ENCODE results near the gene TOP3A. TPM values are rescaled to one million over a fixed set of nuclear protein-coding genes. Genes with fewer than 3 reads are reported as not detected.

Gene TOP3A
- total RNA-seq, 1 experiment from 2014 or later = 68.7 TPM

DNA sequence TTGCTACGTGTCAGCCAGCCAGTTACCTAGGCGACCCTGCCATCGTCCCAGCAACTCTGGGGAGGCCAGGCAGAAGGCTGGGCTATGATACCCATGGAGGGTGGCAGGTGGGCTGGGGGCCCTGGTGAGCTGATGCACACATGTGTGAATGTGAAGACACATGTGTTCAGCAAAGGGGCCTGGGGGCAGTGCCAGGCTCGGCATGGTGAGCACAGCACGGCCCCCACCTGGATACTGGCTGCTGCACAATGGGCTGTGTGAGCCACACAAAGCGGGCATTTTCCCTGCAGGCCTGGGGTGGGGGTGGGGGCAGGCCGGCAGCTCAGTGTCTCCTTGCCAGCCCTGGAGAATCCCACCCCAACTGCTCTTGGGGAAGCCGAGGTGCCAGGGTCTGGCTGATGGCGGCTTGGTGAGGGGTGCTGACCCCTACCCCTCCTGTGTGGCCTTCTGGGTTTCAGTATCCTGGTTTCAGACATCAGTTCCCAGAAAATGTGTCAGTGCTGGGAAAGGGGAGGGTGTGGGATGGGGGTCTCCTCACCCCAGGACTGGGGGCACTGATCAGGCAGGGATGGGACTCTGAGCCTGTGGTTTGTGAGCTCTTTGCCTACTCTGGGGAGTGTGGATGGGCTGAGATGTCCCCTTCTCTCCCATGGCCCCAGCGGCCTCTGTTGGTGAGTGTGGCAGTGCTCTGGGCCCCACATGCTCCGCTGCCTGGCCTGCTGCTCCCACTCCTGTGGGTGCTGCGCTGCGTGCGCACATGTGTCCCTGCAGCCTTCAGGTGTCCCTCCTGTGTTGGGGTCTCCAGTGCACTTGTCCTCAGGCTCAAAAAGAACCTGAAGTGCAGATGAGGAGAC is 84.3 kb downstream of the TOP3A start:
- Histone ChIP-seq H3K4ac (ENCODE audit: low read depth, low read length) (no peak overlapping the region), H3K18ac (ENCODE audit: insufficient read length, low read depth, low read length) (no peak overlapping the region), H2AFZ (ENCODE audit: low read length) (no peak overlapping the region), H4K20me1 (ENCODE audit: control insufficient read depth, insufficient read depth, insufficient read length) (no peaks in the 10 kb centered on the region), H3K56ac (ENCODE audit: insufficient read length, low read depth, low read length) (no peak overlapping the region), H2BK12ac (ENCODE audit: insufficient read length, low read depth, low read length) (no peak overlapping the region), H4K8ac (replicated peaks; ENCODE audit: insufficient read length, low read depth, low read length) (no peak overlapping the region), H3K23me2 (ENCODE audit: insufficient read length, low read depth, low read length, poor library complexity, severe bottlenecking) (peaks cover 6% of the 10 kb centered on the region), H4K5ac (ENCODE audit: insufficient read length, low read depth, low read length) (no peak overlapping the region), H2BK20ac (ENCODE audit: low read depth, low read length, poor library complexity, severe bottlenecking) (no peak overlapping the region), H3K27me3 (ENCODE audit: insufficient read depth, low read length) (no peaks in the 10 kb centered on the region), H3K27ac (ENCODE audit: insufficient read length, low read depth, low read length) (no peak overlapping the region), H2BK15ac (ENCODE audit: low read depth, low read length) (no peak overlapping the region), H2BK120ac (ENCODE audit: low read depth, low read length, poor library complexity, severe bottlenecking) (no peak overlapping the region), H3K79me1 (ENCODE audit: insufficient read depth, low read depth, low read length, poor library complexity, severe bottlenecking) (peaks cover 9% of the 10 kb centered on the region), H3K79me2 (ENCODE audit: insufficient read depth, low read length) (peaks cover 25% of the 10 kb centered on the region; the same call in 1 of the 2 replicates), H3K4me1 (ENCODE audit: insufficient read depth, low read length) (no peaks in the 10 kb centered on the region), H3K14ac (ENCODE audit: insufficient read depth, low read length) (no peak overlapping the region), H2AK5ac (ENCODE audit: insufficient read length, low read length) (no peak overlapping the region), H3K9ac (ENCODE audit: extremely low read depth, insufficient read length, low read length) (no peak overlapping the region), H4K91ac (ENCODE audit: insufficient read length, low read depth, low read length) (no peak overlapping the region), H3T11ph (ENCODE audit: low read length) (no peak overlapping the region), H3K4me2 (ENCODE audit: insufficient read depth, insufficient read length, low read length) (no peak overlapping the region), H3K9me3 (ENCODE audit: control insufficient read depth, low read depth, low read length) (no peaks in the 10 kb centered on the region), H3K23ac (ENCODE audit: insufficient read length, low read depth, low read length) (no peak overlapping the region), H2BK5ac (ENCODE audit: insufficient read length, low read length) (no peak overlapping the region)
- TF ChIP-seq, protein P1, sequence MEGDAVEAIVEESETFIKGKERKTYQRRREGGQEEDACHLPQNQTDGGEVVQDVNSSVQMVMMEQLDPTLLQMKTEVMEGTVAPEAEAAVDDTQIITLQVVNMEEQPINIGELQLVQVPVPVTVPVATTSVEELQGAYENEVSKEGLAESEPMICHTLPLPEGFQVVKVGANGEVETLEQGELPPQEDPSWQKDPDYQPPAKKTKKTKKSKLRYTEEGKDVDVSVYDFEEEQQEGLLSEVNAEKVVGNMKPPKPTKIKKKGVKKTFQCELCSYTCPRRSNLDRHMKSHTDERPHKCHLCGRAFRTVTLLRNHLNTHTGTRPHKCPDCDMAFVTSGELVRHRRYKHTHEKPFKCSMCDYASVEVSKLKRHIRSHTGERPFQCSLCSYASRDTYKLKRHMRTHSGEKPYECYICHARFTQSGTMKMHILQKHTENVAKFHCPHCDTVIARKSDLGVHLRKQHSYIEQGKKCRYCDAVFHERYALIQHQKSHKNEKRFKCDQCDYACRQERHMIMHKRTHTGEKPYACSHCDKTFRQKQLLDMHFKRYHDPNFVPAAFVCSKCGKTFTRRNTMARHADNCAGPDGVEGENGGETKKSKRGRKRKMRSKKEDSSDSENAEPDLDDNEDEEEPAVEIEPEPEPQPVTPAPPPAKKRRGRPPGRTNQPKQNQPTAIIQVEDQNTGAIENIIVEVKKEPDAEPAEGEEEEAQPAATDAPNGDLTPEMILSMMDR (conservative IDR thresholded peaks at IDR 0.05) = no peak
- H3K4me3 Mint-ChIP-seq = no peak overlapping the region
- peak overlapping the region in 1 of 3 experiments; percentile 44; a peak in 2 of 7 replicates for H3K27ac Mint-ChIP-seq
- DNase-seq = no peak
- WGBS (ENCODE audit: extremely low coverage, insufficient read length, low lambda C conversion rate) = no CpG with 5 or more reads among the region's 14 CpGs
- H3K4me1 Mint-ChIP-seq = peaks cover 17 to 22% of the 10 kb centered on the region in 2 experiments
- peaks cover 10 to 30% (median 30%) of the 10 kb centered on the region in 3 experiments; a peak in 6 of 7 replicates for H3K36me3 Mint-ChIP-seq (ENCODE audit: insufficient read depth in 1 of 3, low read depth in 3 of 3)
- no peaks in the 10 kb centered on the region; a peak in 1 of 5 replicates for H3K9me3 Mint-ChIP-seq
- no peaks in the 10 kb centered on the region for H3K27me3 Mint-ChIP-seq (ENCODE audit: low read depth)
